BE2C (cell line): ENCODE results near the gene RBKS.
A peak's percentile ranks its signal among the peaks of the same experiment; 100 is the strongest.

Experiments
- DNase-seq: peaks from one replicate; pipeline ENCODE4 v3.0.0-alpha.2; 2020
- H3K27me3 ChIP-seq: fragments of 250-450 bp; sonication (Bioruptor Pico); 2 replicates; pipeline ENCODE4 v1.5.1; 2020; ENCODE audit warnings: mild to moderate bottlenecking
- H3K36me3 ChIP-seq: fragments of 250-450 bp; sonication (Bioruptor Pico); 2 replicates; pipeline ENCODE4 v1.5.1; 2020; ENCODE audit warnings: mild to moderate bottlenecking
- H3K4me1 ChIP-seq: fragments of 250-450 bp; sonication (Bioruptor Pico); 2 replicates; pipeline ENCODE4 v1.5.1; 2020
- H3K4me3 ChIP-seq: 2 replicates; pipeline ENCODE4 v1.5.1; 2011; ENCODE audit warnings: low read depth, low read length
- H3K9me3 ChIP-seq: fragments of 250-450 bp; sonication (Bioruptor Pico); 2 replicates; pipeline ENCODE4 v1.5.1; 2020
- TF ChIP-seq, protein P1 (sequence below): IDR thresholded peaks from 2 replicates; pipeline ENCODE4 v1.5.1; 2012; ENCODE audit warnings: mild to moderate bottlenecking, low read depth, low read length

The RBKS gene

DNA sequence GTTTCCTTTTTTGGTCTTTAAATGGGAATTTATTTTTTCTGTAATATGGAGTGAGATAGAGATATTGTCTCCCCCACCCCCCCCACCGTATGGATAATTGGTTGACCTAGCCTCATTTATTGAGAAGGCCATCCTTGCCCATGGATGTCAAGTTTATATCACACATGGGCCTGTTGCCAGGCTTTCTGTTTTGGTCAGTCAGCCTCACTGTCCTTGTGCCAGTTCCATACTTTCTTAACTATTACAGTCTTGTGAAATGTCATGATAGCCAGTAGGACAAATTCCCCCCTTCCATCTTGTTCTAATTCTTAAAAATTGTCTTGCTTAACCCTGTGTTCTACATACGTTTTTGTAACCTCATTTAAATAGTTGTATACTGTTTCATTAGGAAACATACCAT lies 12.8 kb upstream of the RBKS start:
- Histone ChIP-seq H3K9me3 (no peaks in the 10 kb centered on the region), H3K27me3 (no peaks in the 10 kb centered on the region), H3K36me3 (no peaks in the 10 kb centered on the region; the same call in 1 of the 2 replicates), H3K4me3 (no peak overlapping the region), H3K4me1 (peaks cover 19% of the 10 kb centered on the region)
- TF ChIP-seq, protein P1, sequence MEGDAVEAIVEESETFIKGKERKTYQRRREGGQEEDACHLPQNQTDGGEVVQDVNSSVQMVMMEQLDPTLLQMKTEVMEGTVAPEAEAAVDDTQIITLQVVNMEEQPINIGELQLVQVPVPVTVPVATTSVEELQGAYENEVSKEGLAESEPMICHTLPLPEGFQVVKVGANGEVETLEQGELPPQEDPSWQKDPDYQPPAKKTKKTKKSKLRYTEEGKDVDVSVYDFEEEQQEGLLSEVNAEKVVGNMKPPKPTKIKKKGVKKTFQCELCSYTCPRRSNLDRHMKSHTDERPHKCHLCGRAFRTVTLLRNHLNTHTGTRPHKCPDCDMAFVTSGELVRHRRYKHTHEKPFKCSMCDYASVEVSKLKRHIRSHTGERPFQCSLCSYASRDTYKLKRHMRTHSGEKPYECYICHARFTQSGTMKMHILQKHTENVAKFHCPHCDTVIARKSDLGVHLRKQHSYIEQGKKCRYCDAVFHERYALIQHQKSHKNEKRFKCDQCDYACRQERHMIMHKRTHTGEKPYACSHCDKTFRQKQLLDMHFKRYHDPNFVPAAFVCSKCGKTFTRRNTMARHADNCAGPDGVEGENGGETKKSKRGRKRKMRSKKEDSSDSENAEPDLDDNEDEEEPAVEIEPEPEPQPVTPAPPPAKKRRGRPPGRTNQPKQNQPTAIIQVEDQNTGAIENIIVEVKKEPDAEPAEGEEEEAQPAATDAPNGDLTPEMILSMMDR, result no peak
- DNase-seq, result no peak

DNA sequence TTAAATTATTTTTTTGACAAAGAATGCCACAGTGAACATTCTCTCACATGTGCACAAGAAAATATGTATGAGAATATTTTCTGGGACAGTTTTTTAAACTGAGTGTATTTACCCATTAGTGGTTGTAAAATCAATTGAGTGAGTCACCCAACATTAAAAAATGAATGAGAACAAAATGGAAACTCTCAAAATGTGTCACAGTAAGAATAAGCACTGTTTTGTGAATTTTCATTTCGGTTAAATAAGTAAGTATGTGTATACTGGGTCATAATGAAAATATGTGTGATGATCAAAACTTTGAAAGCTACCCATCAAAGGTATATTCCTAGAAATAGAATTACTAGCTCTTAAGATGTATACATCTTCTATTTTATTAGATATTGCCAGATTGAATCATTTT lies 11.9 kb upstream of the RBKS start:
- Histone ChIP-seq H3K4me1 (peaks cover 13% of the 10 kb centered on the region), H3K27me3 (no peaks in the 10 kb centered on the region), H3K36me3 (no peaks in the 10 kb centered on the region; the same call in 1 of the 2 replicates), H3K9me3 (no peaks in the 10 kb centered on the region), H3K4me3 (no peak overlapping the region)
- DNase-seq, result no peak
- TF ChIP-seq, protein P1, result no peak

DNA sequence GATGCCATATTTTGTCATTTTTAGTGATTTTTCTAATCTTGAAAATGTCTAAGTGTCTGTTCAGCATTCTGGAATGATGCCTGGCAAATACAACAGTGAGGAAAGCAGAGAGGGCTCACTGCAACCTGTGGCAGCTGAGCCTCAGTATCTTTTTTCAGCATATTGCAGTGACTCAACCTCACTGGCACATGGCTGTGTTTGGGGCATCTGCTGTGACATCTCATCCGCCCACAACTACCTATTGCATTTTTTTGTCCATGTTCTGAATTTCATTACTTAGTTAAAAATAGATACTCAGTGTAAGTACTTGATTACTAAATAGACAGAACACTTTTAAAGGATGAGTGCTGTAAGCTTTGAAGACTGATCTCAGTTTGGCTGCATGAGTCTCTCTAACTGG lies 11.0 kb upstream of the RBKS start:
- no peaks in the 10 kb centered on the region; the same call in 1 of the 2 replicates for H3K36me3 ChIP-seq
- H3K9me3 ChIP-seq, result no peaks in the 10 kb centered on the region
- DNase-seq, result no peak
- no peak overlapping the region for H3K4me3 ChIP-seq
- H3K4me1 ChIP-seq, result peaks cover 11% of the 10 kb centered on the region
- no peaks in the 10 kb centered on the region for H3K27me3 ChIP-seq
- TF ChIP-seq, protein P1, result no peak

DNA sequence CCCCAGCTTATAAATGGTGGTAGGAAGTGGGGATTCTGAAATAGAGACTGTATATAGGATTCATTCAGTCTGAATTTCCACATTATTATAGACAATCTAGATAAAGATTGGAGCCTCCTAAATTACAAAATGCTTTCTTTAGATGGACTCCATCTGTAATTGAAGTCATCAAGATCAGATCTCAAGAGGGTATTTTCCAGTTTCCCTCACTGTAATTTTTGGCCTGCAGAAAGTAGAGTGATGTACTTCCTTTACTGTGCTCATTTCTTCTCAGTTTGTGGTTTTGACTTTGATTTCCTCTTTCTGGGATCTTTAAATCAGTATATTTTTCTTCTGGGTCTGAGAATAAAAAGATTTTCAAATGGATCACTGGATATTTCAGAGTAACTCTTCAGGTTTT lies 7.5 kb upstream of the RBKS start:
- TF ChIP-seq, protein P1, result no peak
- no peaks in the 10 kb centered on the region for H3K9me3 ChIP-seq
- no peak overlapping the region for H3K4me3 ChIP-seq
- H3K36me3 ChIP-seq, result no peaks in the 10 kb centered on the region; the same call in 1 of the 2 replicates
- H3K4me1 ChIP-seq, result no peaks in the 10 kb centered on the region; the same call in 1 of the 2 replicates
- DNase-seq, result no peak
- H3K27me3 ChIP-seq, result no peaks in the 10 kb centered on the region

DNA sequence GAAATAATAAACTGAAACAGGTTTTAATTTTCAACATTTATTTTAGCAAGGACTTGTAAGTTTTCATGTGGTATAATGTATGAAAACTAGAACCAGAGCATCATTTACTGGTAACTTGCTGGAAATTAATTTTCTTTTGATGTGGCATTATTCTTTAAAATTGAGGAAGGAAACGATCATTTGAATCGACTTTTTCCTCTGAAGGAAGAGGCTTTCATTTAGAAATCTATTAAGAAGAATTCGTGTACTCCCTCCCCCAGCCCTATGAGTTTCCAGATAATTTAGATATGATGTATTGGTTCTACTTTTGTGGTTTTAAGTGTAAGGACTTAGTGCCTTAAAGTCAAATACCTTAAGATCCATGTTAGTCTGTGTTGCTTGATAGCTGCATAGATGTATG lies 2.8 kb upstream of the RBKS start:
- Histone ChIP-seq H3K27me3 (no peaks in the 10 kb centered on the region), H3K9me3 (no peaks in the 10 kb centered on the region), H3K4me1 (no peaks in the 10 kb centered on the region), H3K36me3 (no peaks in the 10 kb centered on the region; the same call in 1 of the 2 replicates), H3K4me3 (no peak overlapping the region)
- TF ChIP-seq, protein P1, result no peak
- no peak for DNase-seq

DNA sequence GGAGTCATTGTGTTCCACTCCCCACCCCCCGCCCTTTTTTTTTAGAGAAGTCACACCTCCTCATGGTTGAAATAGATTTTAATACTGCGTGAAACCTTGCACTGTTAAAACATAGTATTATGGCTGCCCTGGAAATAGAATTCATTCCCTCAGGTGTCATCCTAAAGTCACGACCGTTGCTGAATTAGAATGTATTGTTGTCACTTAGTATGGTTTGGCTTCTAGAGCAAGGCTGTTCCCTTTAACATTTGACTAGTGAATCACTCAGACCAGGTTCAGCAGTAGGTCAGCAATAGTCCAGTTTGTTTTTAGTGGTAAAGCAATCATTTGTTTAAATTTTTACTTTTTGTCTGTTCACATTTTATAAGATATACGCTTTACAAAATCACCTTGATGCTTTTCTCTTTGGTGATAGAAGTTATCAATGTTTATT lies 1.5 kb upstream of the RBKS start:
- peaks cover 4% of the 10 kb centered on the region; the same call in 1 of the 2 replicates for H3K4me1 ChIP-seq
- no peaks in the 10 kb centered on the region for H3K9me3 ChIP-seq
- H3K4me3 ChIP-seq, result peak overlapping the region; percentile 93; the same call in 1 of the 2 replicates
- H3K36me3 ChIP-seq, result no peaks in the 10 kb centered on the region; the same call in 1 of the 2 replicates
- no peak for DNase-seq
- TF ChIP-seq, protein P1, result no peak
- H3K27me3 ChIP-seq, result no peaks in the 10 kb centered on the region
